A549 (cell line): ENCODE measurements around the gene SPTBN4. TPM values are rescaled to one million over a fixed set of nuclear protein-coding genes. Genes with fewer than 3 reads are reported as not detected.

Experiments
- ATAC-seq, 2 experiments: fragments of 200-7000 bp in 1 of 2; fragments of >200 bp in 1 of 2; cut with Nextera tagmentation in 1 of 2; cut with Tn5 transposase in 1 of 2; 3 replicates each; pipeline versions ENCODE4 v1.8.0 to v1.9.1; 2018 to 2020; ENCODE audit warnings: mild to moderate bottlenecking in 1 of 2, moderate library complexity in 1 of 2
- CTCF ChIA-PET: fragments of 300-600 bp; sonication (Branson Sonifier 250); formaldehyde crosslinking; extraction: SDS; loops from one replicate; lab custom pipeline; 2021; ENCODE audit warnings: antibody characterized with exemption, inconsistent platforms; lab: Yijun Ruan, JAX
- POLR2A ChIA-PET: fragments of 350-600 bp; formaldehyde crosslinking; extraction: SDS; loops from one replicate; lab custom pipeline; 2021; ENCODE audit warnings: antibody characterized with exemption, inconsistent platforms; lab: Yijun Ruan, JAX
- DNase-seq, 2 experiments: peaks; one replicate each; pipeline versions ENCODE4 v3.0.0 to v3.0.0-alpha.2; 2011 to 2016; ENCODE audit warnings: low read depth in 1 of 2, low spot score in 1 of 2
- FAIRE-seq: peaks from 2 replicates; lab custom pipeline; 2011; peaks lifted over from hg19 to GRCh38; lab: Jason Lieb, UNC
- H3K27ac ChIP-seq, 2 experiments: fragments of >200 bp; sonication (Bioruptor Twin); formaldehyde crosslinking; 3 replicates each; pipeline ENCODE4 v1.5.1; 2016 to 2017
- H3K4me1 ChIP-seq: fragments of >200 bp; sonication (Bioruptor Twin); formaldehyde crosslinking; 3 replicates; pipeline ENCODE4 v1.6.1; 2016
- H3K4me2 ChIP-seq: fragments of >200 bp; sonication (Bioruptor Twin); formaldehyde crosslinking; 3 replicates; pipeline ENCODE4 v1.6.1; 2016
- H3K4me3 ChIP-seq: fragments of >200 bp; sonication (Bioruptor Twin); formaldehyde crosslinking; 3 replicates; pipeline ENCODE4 v1.5.1; 2016
- H3K9me3 ChIP-seq: fragments of >200 bp; sonication (Bioruptor Twin); formaldehyde crosslinking; 3 replicates; pipeline ENCODE4 v1.6.1; 2016
- BCL3 ChIP-seq: fragments of >200 bp; sonication (Bioruptor Twin); formaldehyde crosslinking; IDR thresholded peaks from 3 replicates; pipeline ENCODE4 v1.6.1; 2016
- CHD4 ChIP-seq: fragments of 200-600 bp; sonication (generic); IDR thresholded peaks from 2 replicates; pipeline ENCODE4 v1.6.1; 2016; ENCODE audit warnings: antibody characterized with exemption, mild to moderate bottlenecking, borderline replicate concordance
- EHF ChIP-seq: fragments of 250-450 bp; sonication (Bioruptor Pico); IDR thresholded peaks from 2 replicates; pipeline ENCODE4 v1.5.0; 2020; ENCODE audit warnings: mild to moderate bottlenecking
- EHMT2 ChIP-seq: fragments of 200-600 bp; sonication (generic); IDR thresholded peaks from 2 replicates; pipeline ENCODE4 v1.6.1; 2016; ENCODE audit warnings: antibody characterized with exemption, low read depth, mild to moderate bottlenecking, moderate library complexity
- ELK1 ChIP-seq: fragments of 150-350 bp; IDR thresholded peaks from 2 replicates; pipeline ENCODE4 v1.6.1; 2014; ENCODE audit warnings: low read depth, mild to moderate bottlenecking, low read length
- EP300 ChIP-seq, 2 experiments: fragments of >200 bp; sonication (Bioruptor Twin); formaldehyde crosslinking; IDR thresholded peaks; 2 replicates in 1 of 2; 3 replicates in 1 of 2; pipeline ENCODE4 v1.6.1; 2016 to 2017
- ESRRA ChIP-seq: fragments of 150-350 bp; IDR thresholded peaks from 2 replicates; pipeline ENCODE4 v1.6.1; 2014; ENCODE audit warnings: mild to moderate bottlenecking, low read length, borderline replicate concordance
- GATA3 ChIP-seq: IDR thresholded peaks from 2 replicates; pipeline ENCODE4 v1.6.1; 2012; ENCODE audit warnings: borderline replicate concordance
- HES2 ChIP-seq: fragments of >200 bp; sonication (Bioruptor Twin); formaldehyde crosslinking; IDR thresholded peaks from 2 replicates; pipeline ENCODE4 v1.6.1; 2016
- HOXB13 ChIP-seq: fragments of 250-450 bp; sonication (Bioruptor Pico); IDR thresholded peaks from 2 replicates; pipeline ENCODE4 v1.5.0; 2020; ENCODE audit warnings: low read depth, mild to moderate bottlenecking, moderate library complexity
- JUNB ChIP-seq: fragments of >200 bp; sonication (Bioruptor Twin); formaldehyde crosslinking; IDR thresholded peaks from 2 replicates; pipeline ENCODE4 v1.6.1; 2016
- KDM1A ChIP-seq: fragments of 200-600 bp; sonication (generic); IDR thresholded peaks from 2 replicates; pipeline ENCODE4 v1.6.1; 2016; ENCODE audit warnings: low read depth, mild to moderate bottlenecking
- MAZ ChIP-seq: fragments of 150-350 bp; IDR thresholded peaks from 2 replicates; pipeline ENCODE4 v1.6.1; 2014; ENCODE audit warnings: antibody characterized with exemption, low read depth, low read length, borderline replicate concordance
- MYC ChIP-seq: IDR thresholded peaks from 2 replicates; pipeline ENCODE4 v1.6.1; 2012; ENCODE audit warnings: mild to moderate bottlenecking, inconsistent platforms, low read length, improper control_type of control experiment, borderline replicate concordance
- NFE2L2 ChIP-seq: fragments of 150-350 bp; conservative IDR thresholded peaks from 2 replicates; pipeline ENCODE4 v1.6.1; 2014; ENCODE audit warnings: low read length
- NPAS2 ChIP-seq: fragments of 250-450 bp; sonication (Bioruptor Pico); IDR thresholded peaks from 2 replicates; pipeline ENCODE4 v1.8.0; 2022; ENCODE audit warnings: mild to moderate bottlenecking, moderate library complexity, borderline replicate concordance
- NR3C1 ChIP-seq: fragments of >200 bp; sonication (Bioruptor Twin); formaldehyde crosslinking; IDR thresholded peaks from 3 replicates; pipeline ENCODE4 v1.6.1; 2017
- PHF8 ChIP-seq: fragments of 200-600 bp; sonication (generic); IDR thresholded peaks from 2 replicates; pipeline ENCODE4 v1.6.1; 2016; ENCODE audit warnings: low read depth, mild to moderate bottlenecking, antibody characterized with exemption, moderate library complexity, borderline replicate concordance
- POLR2A ChIP-seq: IDR thresholded peaks from 2 replicates; pipeline ENCODE4 v1.6.1; 2012; ENCODE audit warnings: mild to moderate bottlenecking, low read length
- RCOR1 ChIP-seq: fragments of 150-350 bp; IDR thresholded peaks from 2 replicates; pipeline ENCODE4 v1.6.1; 2014; ENCODE audit warnings: antibody characterized with exemption, low read length, low read depth
- RFX5 ChIP-seq: fragments of 450-650 bp; IDR thresholded peaks from 2 replicates; pipeline ENCODE4 v1.7.1; 2014; ENCODE audit warnings: antibody characterized with exemption, mild to moderate bottlenecking, moderate library complexity
- TP53 ChIP-seq: fragments of 250-450 bp; sonication (Bioruptor Pico); IDR thresholded peaks from 2 replicates; pipeline ENCODE4 v1.5.0; 2021; ENCODE audit warnings: mild to moderate bottlenecking, moderate library complexity
- ZC3H11A ChIP-seq: fragments of 450-650 bp; IDR thresholded peaks from 2 replicates; pipeline ENCODE4 v1.6.1; 2014; ENCODE audit warnings: antibody characterized with exemption, mild to moderate bottlenecking
- ZNF302 ChIP-seq: fragments of 250-450 bp; sonication (Bioruptor Pico); IDR thresholded peaks from 2 replicates; pipeline ENCODE4 v1.9.0; 2021; ENCODE audit warnings: inconsistent platforms, mild to moderate bottlenecking, moderate library complexity
- WGBS: methylation state at CpG from one replicate; pipeline ENCODE4 v1.1.6; 2017; ENCODE audit errors: missing lambda C conversion rate; 5-methylcytosine and 5-hydroxymethylcytosine counted together
- polyA plus RNA-seq, 4 experiments: library from polyadenylated mRNA; depleted of rRNA in 3 of 4; stranded (reverse); fragments of >200 nt; fragmentation: RNase III in 1 of 4; extraction: RNeasy Plus Mini Kit Qiagen cat#74134 plus additional on column Dnase treatment in 1 of 4; gene quantifications; 2 replicates in 3 of 4; 3 replicates in 1 of 4; pipeline ENCODE4 v1.2.3, GENCODE V29; 2011 to 2017
- TF ChIP-seq, protein P1 (sequence below): IDR thresholded peaks from 2 replicates; pipeline ENCODE4 v1.6.1; 2012
- TF ChIP-seq, protein P2 (sequence below): fragments of 200-600 bp; sonication (generic); IDR thresholded peaks from 2 replicates; pipeline ENCODE4 v1.6.1; 2016; ENCODE audit warnings: antibody characterized with exemption, mild to moderate bottlenecking, moderate library complexity

The SPTBN4 gene
- polyA plus RNA-seq, 2 of the 4 experiments (the other 2 are of a cell fraction) = 1.4 to 2.2 TPM

DNA sequence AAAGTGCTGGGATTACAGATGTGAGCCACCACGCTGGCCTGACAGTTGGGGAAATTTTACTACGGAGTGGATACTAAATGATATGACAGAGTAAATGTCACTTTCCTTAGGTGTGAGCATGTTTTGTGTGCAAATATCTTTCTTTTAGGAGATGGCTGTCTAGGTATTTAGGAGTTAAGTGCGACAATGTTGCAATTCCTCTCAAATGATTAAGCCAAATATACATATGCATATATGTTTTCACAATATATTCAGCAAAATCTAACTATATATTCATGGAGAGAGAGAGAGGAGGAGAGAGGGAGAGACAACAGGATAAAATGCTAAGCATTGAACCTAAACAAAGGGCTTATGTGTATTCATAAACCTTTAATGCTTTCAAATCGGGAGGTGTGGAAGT, 17.3 kb upstream of the SPTBN4 start:
- DNase-seq = no peak
- WGBS = 89% methylated on average over 4 of the region's 4 CpGs
- Histone ChIP-seq H3K9me3 (no peaks in the 10 kb centered on the region), H3K4me1 (peaks cover 12% of the 10 kb centered on the region; the same call in 2 of the 3 replicates), H3K27ac (no peak overlapping the region), H3K4me2 (no peak overlapping the region), H3K4me3 (no peak overlapping the region)
- POLR2A ChIA-PET = no interaction called here
- CTCF ChIA-PET = interaction anchor here (4.1 to 46.6 kb wide), 2 partner anchors 15 to 26 kb away, joined by 43 to 950 read pairs; partner anchors contain the start of genes BLVRB, PRX, SERTAD1 and SPTBN4
- TF ChIP-seq MAZ (no peak), EHMT2 (no peak)
- FAIRE-seq = peak; percentile 36
- ATAC-seq = no peak

DNA sequence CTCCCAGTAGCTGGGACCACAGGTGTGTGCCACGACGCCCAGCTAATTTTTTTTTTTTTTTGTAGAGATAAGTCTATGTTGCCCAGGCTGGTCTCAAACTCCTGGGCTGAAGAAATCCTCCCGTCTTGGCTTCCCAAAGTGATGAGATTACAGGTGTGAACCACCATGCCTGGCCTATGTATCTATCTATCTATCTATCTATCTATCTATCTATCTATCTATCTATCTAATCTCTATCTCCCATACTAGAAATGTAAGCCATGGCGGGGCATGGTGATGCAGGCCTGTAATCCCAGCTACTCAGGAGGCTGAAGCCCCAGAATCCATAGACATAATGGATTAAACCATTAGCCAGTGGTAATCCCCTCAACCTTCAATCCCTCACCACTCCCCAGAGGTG, 16.1 kb upstream of the SPTBN4 start:
- DNase-seq (no peak), FAIRE-seq (no peak), ATAC-seq (no peak)
- POLR2A ChIA-PET = interaction anchor here (0.7 to 2.5 kb wide), 2 partner anchors 24 to 174 kb away, joined by 3 to 7 read pairs; partner anchors contain the start of gene SERTAD1
- Histone ChIP-seq H3K4me1 (peaks cover 4% of the 10 kb centered on the region; the same call in 1 of the 3 replicates), H3K9me3 (no peaks in the 10 kb centered on the region), H3K4me3 (no peak overlapping the region), H3K4me2 (no peak overlapping the region), H3K27ac (no peak overlapping the region)
- CTCF ChIA-PET = interaction anchor here (0.6 to 46.6 kb wide), 7 partner anchors 13 to 1340 kb away, joined by 3 to 950 read pairs (median 7); partner anchors contain the start of genes BLVRB, PRX and SERTAD1
- TF ChIP-seq ZC3H11A (no peak), EP300 (IDR thresholded peaks at IDR 0.05) (no peak), BCL3 (no peak), HOXB13 (no peak), ESRRA (no peak), EHF (CRISPR knock-in tag) (no peak), GATA3 (no peak), NR3C1 (no peak), JUNB (no peak), MAZ (no peak), ELK1 (no peak), KDM1A (no peak), TP53 (CRISPR knock-in tag) (no peak), NFE2L2 (no peak), RFX5 (no peak), RCOR1 (no peak), CHD4 (no peak), NPAS2 (CRISPR knock-in tag) (no peak), ZNF302 (CRISPR knock-in tag) (no peak)
- TF ChIP-seq, protein P1, sequence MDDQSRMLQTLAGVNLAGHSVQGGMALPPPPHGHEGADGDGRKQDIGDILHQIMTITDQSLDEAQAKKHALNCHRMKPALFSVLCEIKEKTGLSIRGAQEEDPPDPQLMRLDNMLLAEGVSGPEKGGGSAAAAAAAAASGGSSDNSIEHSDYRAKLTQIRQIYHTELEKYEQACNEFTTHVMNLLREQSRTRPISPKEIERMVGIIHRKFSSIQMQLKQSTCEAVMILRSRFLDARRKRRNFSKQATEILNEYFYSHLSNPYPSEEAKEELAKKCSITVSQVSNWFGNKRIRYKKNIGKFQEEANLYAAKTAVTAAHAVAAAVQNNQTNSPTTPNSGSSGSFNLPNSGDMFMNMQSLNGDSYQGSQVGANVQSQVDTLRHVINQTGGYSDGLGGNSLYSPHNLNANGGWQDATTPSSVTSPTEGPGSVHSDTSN = no peak
- WGBS = 92% methylated on average over 4 of the region's 4 CpGs

DNA sequence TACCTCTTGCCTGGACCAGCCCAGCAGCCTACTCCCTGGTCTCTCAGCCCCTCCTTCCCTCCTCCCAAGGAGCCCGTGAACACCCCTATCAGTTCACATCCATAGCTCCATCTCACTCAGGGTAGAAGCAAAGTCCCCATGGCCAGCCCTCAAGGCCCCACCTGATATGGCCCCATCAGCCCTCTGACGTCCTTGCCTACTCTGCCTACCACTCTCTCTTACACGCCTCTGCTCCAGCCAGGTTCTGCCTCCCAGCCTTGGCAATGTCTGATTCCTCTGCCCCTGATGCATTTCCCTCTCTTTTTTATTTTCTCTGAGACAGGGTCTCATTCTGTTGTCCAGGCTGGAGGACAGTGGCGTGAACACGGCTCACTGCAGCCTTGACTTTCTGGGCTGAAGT, 14.8 kb upstream of the SPTBN4 start:
- Histone ChIP-seq H3K27ac (no peak overlapping the region), H3K9me3 (no peaks in the 10 kb centered on the region), H3K4me3 (no peak overlapping the region), H3K4me1 (no peaks in the 10 kb centered on the region), H3K4me2 (no peak overlapping the region)
- peak; percentile 58 to 60; a peak in 5 of 6 replicates for ATAC-seq
- ChIA-PET POLR2A (interaction anchor here (1.1 to 2.5 kb wide), 3 partner anchors 9 to 26 kb away, joined by 6 to 13 read pairs (median 7); partner anchors contain the start of genes BLVRB and SERTAD1), CTCF (interaction anchor here (0.6 to 46.6 kb wide), 10 partner anchors 11 to 591 kb away, joined by 3 to 950 read pairs (median 6); partner anchors contain the start of genes BLVRB, PRX and SERTAD1)
- FAIRE-seq = no peak
- 74% methylated on average over 5 of the region's 5 CpGs for WGBS
- DNase-seq = no peak
- TF ChIP-seq BCL3 (no peak), PHF8 (no peak), MYC (no peak), TP53 (CRISPR knock-in tag) (no peak), HES2 (no peak), JUNB (no peak), POLR2A (no peak)
- TF ChIP-seq, protein P2, sequence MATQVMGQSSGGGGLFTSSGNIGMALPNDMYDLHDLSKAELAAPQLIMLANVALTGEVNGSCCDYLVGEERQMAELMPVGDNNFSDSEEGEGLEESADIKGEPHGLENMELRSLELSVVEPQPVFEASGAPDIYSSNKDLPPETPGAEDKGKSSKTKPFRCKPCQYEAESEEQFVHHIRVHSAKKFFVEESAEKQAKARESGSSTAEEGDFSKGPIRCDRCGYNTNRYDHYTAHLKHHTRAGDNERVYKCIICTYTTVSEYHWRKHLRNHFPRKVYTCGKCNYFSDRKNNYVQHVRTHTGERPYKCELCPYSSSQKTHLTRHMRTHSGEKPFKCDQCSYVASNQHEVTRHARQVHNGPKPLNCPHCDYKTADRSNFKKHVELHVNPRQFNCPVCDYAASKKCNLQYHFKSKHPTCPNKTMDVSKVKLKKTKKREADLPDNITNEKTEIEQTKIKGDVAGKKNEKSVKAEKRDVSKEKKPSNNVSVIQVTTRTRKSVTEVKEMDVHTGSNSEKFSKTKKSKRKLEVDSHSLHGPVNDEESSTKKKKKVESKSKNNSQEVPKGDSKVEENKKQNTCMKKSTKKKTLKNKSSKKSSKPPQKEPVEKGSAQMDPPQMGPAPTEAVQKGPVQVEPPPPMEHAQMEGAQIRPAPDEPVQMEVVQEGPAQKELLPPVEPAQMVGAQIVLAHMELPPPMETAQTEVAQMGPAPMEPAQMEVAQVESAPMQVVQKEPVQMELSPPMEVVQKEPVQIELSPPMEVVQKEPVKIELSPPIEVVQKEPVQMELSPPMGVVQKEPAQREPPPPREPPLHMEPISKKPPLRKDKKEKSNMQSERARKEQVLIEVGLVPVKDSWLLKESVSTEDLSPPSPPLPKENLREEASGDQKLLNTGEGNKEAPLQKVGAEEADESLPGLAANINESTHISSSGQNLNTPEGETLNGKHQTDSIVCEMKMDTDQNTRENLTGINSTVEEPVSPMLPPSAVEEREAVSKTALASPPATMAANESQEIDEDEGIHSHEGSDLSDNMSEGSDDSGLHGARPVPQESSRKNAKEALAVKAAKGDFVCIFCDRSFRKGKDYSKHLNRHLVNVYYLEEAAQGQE = no peak
